Panc1 (cell line): ENCODE measurements around the gene FREM3. TPM values are rescaled to one million over a fixed set of nuclear protein-coding genes. Genes with fewer than 3 reads are reported as not detected.

Source experiments
- ATAC-seq: fragments of 200-7000 bp; cut with Tn5 transposase; 2 replicates; pipeline ENCODE4 v1.9.1; 2020; ENCODE audit warnings: mild to moderate bottlenecking, moderate library complexity
- BruUV-seq: library from RNA; stranded (reverse); fragments of 400-500 nt; replicated peaks from 2 replicates; lab custom pipeline; 2021; lab: Mats Ljungman, UMichigan
- CTCF ChIA-PET: fragments of 300-600 bp; sonication (Branson Sonifier 250); formaldehyde crosslinking; loops from one replicate; lab custom pipeline; 2022; ENCODE audit warnings: antibody characterized with exemption; lab: Charles Lee
- POLR2A ChIA-PET: fragments of 300-600 bp; sonication (Branson Sonifier 250); formaldehyde crosslinking; loops from one replicate; lab custom pipeline; 2022; ENCODE audit warnings: antibody characterized with exemption; lab: Charles Lee
- DNase-seq: peaks from one replicate; pipeline ENCODE4 v3.0.0-alpha.2; 2010; ENCODE audit warnings: low read depth, low spot score
- H3K27ac ChIP-seq: 2 replicates; pipeline ENCODE4 v1.5.1; 2011; ENCODE audit warnings: mild to moderate bottlenecking, low read length, inconsistent platforms
- H3K27me3 ChIP-seq: fragments of 200-500 bp; sonication (Bioruptor generic); 2 replicates; pipeline ENCODE4 v1.6.0; 2014; ENCODE audit warnings: low read length, inconsistent platforms; ENCODE audit not compliant: control insufficient read depth, insufficient read depth
- H3K36me3 ChIP-seq: fragments of 200-500 bp; sonication (Bioruptor generic); 2 replicates; pipeline ENCODE4 v1.5.1; 2014; ENCODE audit warnings: inconsistent platforms, mild to moderate bottlenecking, low read length, moderate library complexity; ENCODE audit not compliant: control insufficient read depth, insufficient read depth
- H3K4me1 ChIP-seq: 2 replicates; pipeline ENCODE4 v1.5.1; 2011; ENCODE audit warnings: inconsistent platforms, mild to moderate bottlenecking, low read length, moderate library complexity; ENCODE audit not compliant: control insufficient read depth, insufficient read depth
- H3K4me3 ChIP-seq, 2 experiments: 2 replicates each; pipeline ENCODE4 v1.5.1; 2011 to 2012; ENCODE audit warnings: low read depth in 2 of 2, low read length in 2 of 2, mild to moderate bottlenecking in 2 of 2, inconsistent platforms in 1 of 2, moderate library complexity in 1 of 2
- H3K9me3 ChIP-seq: fragments of 200-500 bp; sonication (Bioruptor generic); 2 replicates; pipeline ENCODE4 v1.5.1; 2014; ENCODE audit warnings: low read depth, mild to moderate bottlenecking, inconsistent platforms, low read length, moderate library complexity; ENCODE audit not compliant: control insufficient read depth, insufficient read depth
- POLR2AphosphoS5 ChIP-seq: IDR thresholded peaks from 2 replicates; pipeline ENCODE4 v1.6.1; 2012; ENCODE audit warnings: mild to moderate bottlenecking, low read depth, low read length, moderate library complexity
- REST ChIP-seq, 2 experiments: IDR thresholded peaks; 2 replicates each; pipeline ENCODE4 v1.6.1; 2011 to 2012; ENCODE audit warnings: low read depth in 2 of 2, control low read depth in 1 of 2, low read length in 1 of 2, mild to moderate bottlenecking in 1 of 2, moderate library complexity in 1 of 2; ENCODE audit not compliant: insufficient read depth in 1 of 2
- SIN3A ChIP-seq: IDR thresholded peaks from 2 replicates; pipeline ENCODE4 v1.6.1; 2012; ENCODE audit warnings: low read depth, mild to moderate bottlenecking, low read length, moderate library complexity, borderline replicate concordance; ENCODE audit not compliant: insufficient read depth
- TCF7L2 ChIP-seq: IDR thresholded peaks from 2 replicates; pipeline ENCODE4 v1.6.1; 2011; ENCODE audit warnings: mild to moderate bottlenecking, low read depth, low read length, inconsistent platforms
- in situ Hi-C: cut with HindIII; loops from 2 replicates; pipeline ENCODE4 v1.10.0; 2016; ENCODE audit warnings: low sequenced_read_pairs, low pct_unique_long_range_greater_than_20kb
- intact Hi-C: fragments of 100-400 bp; cut with micrococcal nuclease; formaldehyde crosslinking; loops from one replicate; pipeline ENCODE4 v1.10.0; 2022; ENCODE audit not compliant: unreplicated experiment
- total RNA-seq: library from RNA; stranded (reverse); gene quantifications from one replicate; pipeline ENCODE4 v1.2.1, GENCODE V29; 2021; ENCODE audit not compliant: unreplicated experiment
- TF ChIP-seq, protein P1 (sequence below): fragments of 450-650 bp; IDR thresholded peaks from 2 replicates; pipeline ENCODE4 v1.5.1; 2017; ENCODE audit warnings: mild to moderate bottlenecking

The FREM3 gene
- total RNA-seq, 1 experiment from 2014 or later = not detected

GRCh38 chr4:143625632-143626031 is 74.8 kb downstream of the FREM3 start:
- no peak overlapping the region for H3K4me3 ChIP-seq
- no peaks in the 10 kb centered on the region for H3K4me1 ChIP-seq
- CTCF ChIA-PET = no interaction called here
- no TSS peak for BruUV-seq
- intact Hi-C loops = no loop called here
- POLR2A ChIA-PET = no interaction called here
- TF ChIP-seq TCF7L2 (no peak), SIN3A (no peak), POLR2AphosphoS5 (no peak), REST (IDR thresholded peaks at IDR 0.05; ENCODE audit: insufficient read depth in 1 of 2, low read depth in 2 of 2, low read length in 1 of 2) (no peak)
- TF ChIP-seq, protein P1, sequence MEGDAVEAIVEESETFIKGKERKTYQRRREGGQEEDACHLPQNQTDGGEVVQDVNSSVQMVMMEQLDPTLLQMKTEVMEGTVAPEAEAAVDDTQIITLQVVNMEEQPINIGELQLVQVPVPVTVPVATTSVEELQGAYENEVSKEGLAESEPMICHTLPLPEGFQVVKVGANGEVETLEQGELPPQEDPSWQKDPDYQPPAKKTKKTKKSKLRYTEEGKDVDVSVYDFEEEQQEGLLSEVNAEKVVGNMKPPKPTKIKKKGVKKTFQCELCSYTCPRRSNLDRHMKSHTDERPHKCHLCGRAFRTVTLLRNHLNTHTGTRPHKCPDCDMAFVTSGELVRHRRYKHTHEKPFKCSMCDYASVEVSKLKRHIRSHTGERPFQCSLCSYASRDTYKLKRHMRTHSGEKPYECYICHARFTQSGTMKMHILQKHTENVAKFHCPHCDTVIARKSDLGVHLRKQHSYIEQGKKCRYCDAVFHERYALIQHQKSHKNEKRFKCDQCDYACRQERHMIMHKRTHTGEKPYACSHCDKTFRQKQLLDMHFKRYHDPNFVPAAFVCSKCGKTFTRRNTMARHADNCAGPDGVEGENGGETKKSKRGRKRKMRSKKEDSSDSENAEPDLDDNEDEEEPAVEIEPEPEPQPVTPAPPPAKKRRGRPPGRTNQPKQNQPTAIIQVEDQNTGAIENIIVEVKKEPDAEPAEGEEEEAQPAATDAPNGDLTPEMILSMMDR = no peak
- no peaks in the 10 kb centered on the region for H3K27me3 ChIP-seq
- no peaks in the 10 kb centered on the region for H3K36me3 ChIP-seq
- in situ Hi-C loops = no loop called here
- H3K9me3 ChIP-seq = no peaks in the 10 kb centered on the region
- DNase-seq (no peak), ATAC-seq (no peak)
- H3K27ac ChIP-seq = no peak overlapping the region

DNA sequence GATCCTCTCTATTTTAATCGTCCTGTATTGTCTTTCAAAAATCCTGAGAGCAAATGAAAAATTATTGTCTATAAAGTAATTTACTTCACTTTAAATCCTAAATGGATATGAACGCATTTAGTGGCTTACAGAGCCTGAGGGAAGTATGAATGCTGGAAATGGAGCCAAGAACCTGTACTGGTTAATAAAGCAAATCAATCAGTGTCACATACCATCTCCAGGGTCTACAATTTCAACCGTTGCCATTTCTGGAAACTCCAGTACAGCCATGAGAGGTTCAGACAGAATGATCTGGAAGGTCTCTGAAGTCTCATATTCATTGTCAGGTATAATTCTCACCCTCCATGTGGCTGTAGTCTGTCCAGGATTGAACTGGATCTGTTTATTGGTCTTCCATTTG is 76.6 kb downstream of the FREM3 start:
- H3K27ac ChIP-seq = no peak overlapping the region
- POLR2A ChIA-PET = no interaction called here
- H3K4me1 ChIP-seq = no peaks in the 10 kb centered on the region
- no TSS peak for BruUV-seq
- in situ Hi-C loops (no loop called here), intact Hi-C loops (no loop called here)
- no peak overlapping the region for H3K4me3 ChIP-seq
- ATAC-seq (no peak), DNase-seq (no peak)
- no peaks in the 10 kb centered on the region for H3K36me3 ChIP-seq
- CTCF ChIA-PET = no interaction called here
- TF ChIP-seq SIN3A = no peak
- TF ChIP-seq POLR2AphosphoS5 = no peak
- no peak for TF ChIP-seq REST (IDR thresholded peaks at IDR 0.05; ENCODE audit: insufficient read depth in 1 of 2, low read depth in 2 of 2, low read length in 1 of 2)
- TF ChIP-seq, protein P1 = no peak
- no peak for TF ChIP-seq TCF7L2
- no peaks in the 10 kb centered on the region for H3K27me3 ChIP-seq
- no peaks in the 10 kb centered on the region for H3K9me3 ChIP-seq
